Large intestine (tissue), 3 donors: Measurements from ENCODE around the gene UBQLN3. TPM values are rescaled to one million over a fixed set of nuclear protein-coding genes. Genes with fewer than 3 reads are reported as not detected.

ENCODE experiments used
- DNase-seq, 2 donors: peaks; one replicate each; pipeline versions ENCODE4 v3.0.0 to v3.0.0-alpha.2; 2013
- H3K27ac ChIP-seq: one replicate; pipeline ENCODE4 v1.5.1; 2013; ENCODE audit warnings: low read length
- H3K27me3 ChIP-seq: 2 replicates; pipeline ENCODE4 v1.6.1; 2013; ENCODE audit warnings: low read length; ENCODE audit not compliant: control insufficient read depth, insufficient read depth
- H3K36me3 ChIP-seq: 2 replicates; pipeline ENCODE4 v1.6.1; 2013; ENCODE audit warnings: low read length; ENCODE audit not compliant: control insufficient read depth, insufficient read depth
- H3K4me1 ChIP-seq: one replicate; pipeline ENCODE4 v1.6.1; 2013; ENCODE audit warnings: low read length; ENCODE audit not compliant: control insufficient read depth, insufficient read depth
- H3K4me3 ChIP-seq: one replicate; pipeline ENCODE4 v1.5.1; 2013; ENCODE audit warnings: low read length
- H3K9me3 ChIP-seq: one replicate; pipeline ENCODE4 v1.6.1; 2013; ENCODE audit warnings: mild to moderate bottlenecking, low read depth, low read length, moderate library complexity; ENCODE audit not compliant: control insufficient read depth
- WGBS: methylation state at CpG from one replicate; pipeline ENCODE4 v1.1.5; 2013; ENCODE audit warnings: low lambda C conversion rate; ENCODE audit not compliant: insufficient coverage; 5-methylcytosine and 5-hydroxymethylcytosine counted together
- polyA plus RNA-seq: library from polyadenylated mRNA; unstranded; fragments of 120-200 nt; gene quantifications from one replicate; pipeline ENCODE4 v1.2.1, GENCODE V29; 2013

The UBQLN3 gene
- polyA plus RNA-seq, 1 donor, result not detected

- WGBS, result 83% methylated on average over 1 of the region's 9 CpGs
- Histone ChIP-seq H3K4me3 (no peak overlapping the region), H3K9me3 (no peaks in the 10 kb centered on the region), H3K27me3 (no peaks in the 10 kb centered on the region), H3K27ac (no peak overlapping the region), H3K36me3 (no peaks in the 10 kb centered on the region), H3K4me1 (no peaks in the 10 kb centered on the region)
- no peak for DNase-seq
Measured at GRCh38 chr11:5507177-5507932, 2.4 kb downstream of the UBQLN3 start.

DNA sequence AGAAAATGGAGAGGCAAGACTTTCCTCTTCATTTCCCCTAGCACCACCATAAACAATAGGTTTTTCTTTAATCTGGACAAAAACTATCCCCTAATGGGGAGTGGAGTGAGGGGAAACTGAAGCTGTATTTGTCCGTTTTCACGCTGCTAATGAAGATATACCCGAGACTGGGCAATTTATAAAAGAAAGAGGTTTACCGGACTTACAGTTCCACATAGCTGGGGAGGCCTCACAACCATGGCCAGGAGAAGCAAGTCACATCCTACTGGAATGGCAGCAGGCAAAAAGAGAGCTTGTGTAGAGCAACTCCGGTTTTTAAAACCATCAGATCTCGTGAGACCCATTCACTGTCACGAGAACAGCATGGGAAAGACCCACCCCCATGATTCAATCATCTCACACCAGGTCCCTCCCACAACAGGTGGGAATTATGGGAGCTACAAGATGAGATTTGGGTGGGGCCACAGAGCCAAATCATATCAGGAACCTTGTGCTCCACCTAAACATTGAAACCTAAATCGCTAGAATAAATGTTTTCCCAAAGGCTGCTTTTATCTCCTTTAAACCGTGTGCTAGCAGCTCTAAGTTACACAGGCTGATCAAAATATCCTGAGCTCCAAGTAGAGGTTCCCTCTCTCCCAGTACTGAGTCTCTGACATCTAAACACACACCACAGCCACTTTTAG is 4.3 kb downstream of the UBQLN3 start:
- Histone ChIP-seq H3K27ac (no peak overlapping the region), H3K4me3 (no peak overlapping the region), H3K27me3 (no peaks in the 10 kb centered on the region), H3K36me3 (no peaks in the 10 kb centered on the region), H3K9me3 (no peaks in the 10 kb centered on the region), H3K4me1 (no peaks in the 10 kb centered on the region)
- 20% methylated on average over 1 of the region's 9 CpGs for WGBS
- no peak for DNase-seq

DNA sequence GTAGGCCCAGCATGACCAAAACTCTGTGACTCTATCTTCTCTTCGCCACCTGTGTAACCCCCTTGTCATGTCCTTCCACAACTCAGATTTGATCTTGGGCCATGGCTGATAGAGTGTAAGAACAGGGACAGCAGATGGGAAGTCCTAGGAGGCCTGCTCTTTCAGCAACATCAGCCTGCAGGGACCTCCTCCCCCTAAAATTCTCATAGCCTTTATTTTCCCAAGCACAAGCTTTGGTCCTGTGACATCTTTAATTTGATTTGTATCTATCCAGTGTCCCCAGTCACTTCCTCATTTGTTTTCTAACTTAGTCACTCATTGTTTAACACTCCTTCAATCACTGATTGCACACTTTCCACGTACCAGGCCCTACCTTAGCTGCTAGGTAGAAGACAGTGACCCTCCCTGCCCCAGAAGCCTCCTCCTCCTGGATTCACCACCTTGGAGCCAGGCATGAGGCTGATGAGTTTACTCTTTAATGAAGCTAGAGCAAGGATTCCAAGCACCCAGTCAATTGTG is 5.3 kb downstream of the UBQLN3 start:
- DNase-seq, result no peak
- no peak overlapping the region for H3K4me3 ChIP-seq
- WGBS, result no CpG with 5 or more reads among the region's 2 CpGs
- no peaks in the 10 kb centered on the region for H3K36me3 ChIP-seq
- no peaks in the 10 kb centered on the region for H3K4me1 ChIP-seq
- no peaks in the 10 kb centered on the region for H3K9me3 ChIP-seq
- H3K27ac ChIP-seq, result no peak overlapping the region
- no peaks in the 10 kb centered on the region for H3K27me3 ChIP-seq

- Histone ChIP-seq H3K9me3 (no peaks in the 10 kb centered on the region), H3K4me1 (no peaks in the 10 kb centered on the region), H3K27me3 (no peaks in the 10 kb centered on the region), H3K27ac (no peak overlapping the region), H3K4me3 (no peak overlapping the region), H3K36me3 (no peaks in the 10 kb centered on the region)
- WGBS, result 86% methylated on average over 1 of the region's 6 CpGs
- DNase-seq, result no peak
Measured at GRCh38 chr11:5500393-5500801, 9.4 kb downstream of the UBQLN3 start.

- H3K9me3 ChIP-seq, result no peaks in the 10 kb centered on the region
- no peak overlapping the region for H3K4me3 ChIP-seq
- no peak overlapping the region for H3K27ac ChIP-seq
- no peaks in the 10 kb centered on the region for H3K27me3 ChIP-seq
- no peaks in the 10 kb centered on the region for H3K36me3 ChIP-seq
- H3K4me1 ChIP-seq, result no peaks in the 10 kb centered on the region
- no CpG with 5 or more reads among the region's 2 CpGs for WGBS
- DNase-seq, result no peak
Measured at GRCh38 chr11:5499671-5500070, 10.1 kb downstream of the UBQLN3 start.

DNA sequence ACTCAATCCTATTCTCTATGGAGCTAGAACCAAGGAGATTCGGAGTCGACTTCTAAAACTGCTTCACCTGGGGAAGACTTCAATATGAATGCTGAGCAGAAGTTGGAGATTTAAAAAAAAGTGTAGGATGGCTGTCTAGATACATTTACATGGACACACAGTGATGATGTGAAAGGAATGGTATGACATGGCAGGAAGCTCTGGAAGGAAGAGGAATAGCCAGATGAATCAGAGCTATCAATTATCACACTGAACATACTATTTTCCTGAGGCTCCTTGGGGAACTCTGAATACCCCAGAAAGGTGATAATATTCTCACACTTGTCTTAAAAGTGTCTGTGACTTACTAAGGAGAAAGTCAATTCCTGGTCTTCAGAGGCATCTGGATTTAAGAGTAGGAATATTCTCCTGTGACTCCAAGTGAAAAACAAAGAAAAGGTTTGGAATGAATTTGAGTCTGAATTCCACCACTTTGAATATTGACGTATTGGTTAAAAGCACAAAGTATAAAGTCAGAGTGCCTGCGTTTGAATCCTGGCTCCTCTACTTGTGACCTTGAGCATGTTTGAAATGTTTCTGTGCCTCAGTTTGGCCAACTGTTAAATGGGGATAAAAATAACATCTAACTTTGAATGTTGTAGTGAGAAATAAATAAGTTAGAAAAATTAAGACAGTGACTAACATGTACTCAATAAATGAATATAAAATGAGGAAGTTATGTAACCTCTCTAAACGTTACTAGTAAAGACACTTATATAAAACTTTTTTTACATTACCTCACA is 20.0 kb downstream of the UBQLN3 start:
- no peaks in the 10 kb centered on the region for H3K4me1 ChIP-seq
- H3K27ac ChIP-seq, result no peak overlapping the region
- H3K36me3 ChIP-seq, result no peaks in the 10 kb centered on the region
- H3K27me3 ChIP-seq, result no peaks in the 10 kb centered on the region
- 67% methylated on average over 3 of the region's 5 CpGs for WGBS
- H3K4me3 ChIP-seq, result no peak overlapping the region
- DNase-seq, result no peak
- no peaks in the 10 kb centered on the region for H3K9me3 ChIP-seq

- H3K4me1 ChIP-seq, result no peaks in the 10 kb centered on the region
- DNase-seq, result no peak
- H3K27me3 ChIP-seq, result no peaks in the 10 kb centered on the region
- H3K36me3 ChIP-seq, result no peaks in the 10 kb centered on the region
- no peak overlapping the region for H3K4me3 ChIP-seq
- WGBS, result no CpG with 5 or more reads among the region's 4 CpGs
- H3K27ac ChIP-seq, result no peak overlapping the region
- no peaks in the 10 kb centered on the region for H3K9me3 ChIP-seq
Measured at GRCh38 chr11:5488798-5489399, 20.9 kb downstream of the UBQLN3 start.

DNA sequence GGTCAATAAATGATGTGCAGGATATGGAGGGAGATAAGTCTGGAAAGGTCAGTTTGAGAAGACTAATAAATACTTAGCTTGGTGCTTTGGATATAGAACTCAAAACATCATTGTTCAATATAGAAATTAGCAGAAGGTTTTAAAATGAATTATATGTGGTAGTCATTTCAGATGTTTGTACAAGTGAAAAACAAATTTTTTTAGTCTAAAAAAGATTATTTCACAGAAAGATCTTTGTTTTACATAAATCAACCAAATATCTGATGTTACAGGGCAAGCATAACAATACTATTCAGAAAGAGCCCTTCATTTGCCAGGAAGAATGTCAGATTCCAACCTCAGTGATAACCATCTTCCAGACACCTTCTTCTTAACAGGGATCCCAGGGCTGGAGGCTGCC is 21.4 kb downstream of the UBQLN3 start, which contains the start of gene OR52D1:
OR52D1 (plus strand) TSS at position 301 of the 400 bp plus-strand sequence; CDS start at position 323, 22 bp downstream.
- DNase-seq, result no peak
- Histone ChIP-seq H3K36me3 (no peaks in the 10 kb centered on the region), H3K9me3 (no peaks in the 10 kb centered on the region), H3K4me1 (no peaks in the 10 kb centered on the region), H3K27me3 (no peaks in the 10 kb centered on the region), H3K27ac (no peak within 1 kb of the TSS), H3K4me3 (no peak within 1 kb of the TSS)

DNA sequence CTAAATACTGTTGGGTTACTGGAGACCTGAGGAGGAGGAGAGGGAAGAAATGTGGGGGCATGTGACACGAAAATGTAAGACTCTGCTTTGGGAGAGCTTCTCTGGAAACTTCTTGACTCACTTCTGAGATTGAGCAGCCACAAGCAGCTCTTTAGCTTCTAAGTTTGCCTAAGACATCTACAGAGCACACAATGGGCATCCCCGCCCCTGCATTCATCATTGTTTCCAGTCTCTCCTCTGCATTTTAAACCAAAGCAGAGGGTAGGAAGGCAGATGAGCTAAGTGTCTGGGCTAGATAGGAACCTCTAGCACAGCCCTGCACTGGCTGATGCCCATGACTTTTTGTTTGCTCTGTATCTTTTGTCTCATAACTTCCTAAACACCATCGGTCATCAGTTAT is 23.3 kb downstream of the UBQLN3 start:
- WGBS, result no CpG with 5 or more reads among the region's 3 CpGs

DNA sequence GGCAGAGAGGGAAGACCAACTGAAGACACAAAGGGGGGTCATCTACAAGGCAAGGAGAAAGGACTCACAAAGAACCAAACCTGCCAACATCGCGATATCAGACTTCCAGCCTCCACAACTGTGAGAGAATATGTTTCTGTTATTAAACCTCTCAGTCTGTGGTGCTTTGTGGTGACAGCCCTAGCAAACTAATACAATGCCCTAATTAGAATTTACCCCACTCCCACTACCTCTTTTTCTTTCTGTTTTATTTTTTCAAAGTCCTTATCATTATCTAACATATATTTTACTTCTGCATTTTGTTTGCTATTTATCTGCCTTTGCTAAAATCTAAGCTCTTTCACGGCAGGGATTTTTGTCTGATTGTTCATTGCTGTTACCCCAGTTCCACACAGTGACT is 23.8 kb downstream of the UBQLN3 start:
- H3K27ac ChIP-seq, result no peak overlapping the region
- 73% methylated on average over 3 of the region's 3 CpGs for WGBS

More for the DNA sequence above, 23.3 kb downstream of the UBQLN3 start:
- H3K4me3 ChIP-seq, result no peak overlapping the region
- DNase-seq, result no peak
- no peaks in the 10 kb centered on the region for H3K4me1 ChIP-seq
- H3K36me3 ChIP-seq, result no peaks in the 10 kb centered on the region
- no peaks in the 10 kb centered on the region for H3K27me3 ChIP-seq
- H3K9me3 ChIP-seq, result no peaks in the 10 kb centered on the region
- H3K27ac ChIP-seq, result no peak overlapping the region

More for the DNA sequence above, 23.8 kb downstream of the UBQLN3 start:
- Histone ChIP-seq H3K4me3 (no peak overlapping the region), H3K4me1 (no peaks in the 10 kb centered on the region), H3K36me3 (no peaks in the 10 kb centered on the region), H3K27me3 (no peaks in the 10 kb centered on the region), H3K9me3 (no peaks in the 10 kb centered on the region)
- DNase-seq, result no peak
